Stimulated activated CD4-positive, alpha-beta T cell treated with anti-CD3 and anti-CD28 coated beads, Interleukin-15, amount 100 ng/mL, for 1 hour (primary cell): ENCODE measurements around the gene PKN2.
"Not testable (repeated sequence)": the region's sequence is repeated elsewhere in the genome, so short reads cannot be mapped to it uniquely, and the experiment has no call there.

Experiments used
- DNase-seq, 2 donors: peaks; one replicate each; pipeline ENCODE4 v3.0.0-alpha.2; 2020; ENCODE audit warnings: low read depth in 1 of 2, low spot score in 1 of 2

Gene PKN2

GRCh38 chr1:88876573-88877365, 192.7 kb downstream of the PKN2 start:
- no peak for DNase-seq

GRCh38 chr1:88877382-88877825, 193.3 kb downstream of the PKN2 start:
- DNase-seq: no peak

GRCh38 chr1:88877911-88878310, 193.8 kb downstream of the PKN2 start:
- no peak for DNase-seq

DNA sequence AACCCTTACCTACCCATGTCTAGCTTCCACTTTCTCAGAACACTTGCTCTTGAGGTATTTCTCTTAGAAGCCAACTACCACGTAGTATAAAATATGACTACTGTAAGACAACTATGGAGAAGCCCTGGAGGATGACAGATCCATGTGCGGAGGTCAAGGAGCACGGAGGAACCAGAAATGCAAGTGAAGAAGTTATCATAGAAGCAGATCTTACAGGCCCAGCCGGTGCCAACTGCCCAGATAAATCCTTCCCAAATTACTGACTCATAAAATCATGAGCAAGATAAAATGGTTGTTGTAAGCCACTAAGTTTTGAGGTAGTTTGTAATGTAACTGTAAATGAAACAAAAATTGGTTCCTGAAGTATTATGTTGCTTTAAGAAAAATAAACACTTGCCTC, 194.7 kb downstream of the PKN2 start:
- no peak for DNase-seq

DNA sequence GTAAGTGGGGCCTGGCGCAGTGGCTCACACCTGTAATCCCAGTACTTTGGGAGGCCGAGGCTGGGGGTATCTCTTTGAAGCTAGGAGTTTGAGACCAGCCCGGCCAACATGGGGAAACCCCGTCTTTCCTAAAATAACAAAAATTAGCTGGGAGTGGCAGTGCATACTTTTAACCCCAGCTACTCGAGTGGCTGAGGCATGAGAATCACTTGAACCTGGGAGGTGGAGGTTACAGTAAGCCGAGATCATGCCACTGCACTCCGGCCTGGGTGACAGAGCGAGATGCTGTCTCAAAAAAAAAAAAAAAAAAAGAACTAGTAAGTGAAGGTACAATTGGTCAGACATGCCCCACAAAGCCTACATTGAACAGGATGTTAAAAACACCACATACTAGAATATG, 196.6 kb downstream of the PKN2 start:
- not testable (repeated sequence) for DNase-seq

DNA sequence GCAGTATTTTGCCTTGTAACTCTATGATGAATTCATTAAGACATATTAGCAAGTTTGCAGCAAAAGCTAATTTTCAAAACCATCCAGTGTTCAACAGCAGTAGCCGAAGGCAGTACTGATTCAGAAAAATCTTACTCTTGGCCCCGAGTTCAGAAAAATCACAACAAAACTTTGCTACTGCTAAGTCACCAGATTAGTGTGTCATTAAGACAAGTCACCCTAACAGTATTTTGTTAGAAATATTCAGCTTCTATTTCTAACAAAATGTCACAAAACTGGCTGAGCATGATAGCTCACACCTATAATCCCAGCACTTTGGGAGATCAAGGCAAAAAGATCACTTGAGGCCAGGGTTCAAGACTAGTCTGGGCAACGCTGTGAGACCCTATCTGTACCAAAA, 199.1 kb downstream of the PKN2 start:
- DNase-seq: no peak
